Stomach smooth muscle (tissue), 2 donors: Measurements from ENCODE around the gene SELENOV.

Experiments used
- H3K27ac ChIP-seq: one replicate; pipeline ENCODE4 v1.7.0; 2013; ENCODE audit warnings: mild to moderate bottlenecking, low read length, inconsistent platforms
- H3K27me3 ChIP-seq, 2 donors: one replicate each; pipeline ENCODE4 v1.7.0; 2013; ENCODE audit warnings: low read length in 2 of 2; ENCODE audit not compliant: insufficient read depth in 2 of 2, control insufficient read depth in 1 of 2
- H3K36me3 ChIP-seq, 2 donors: one replicate each; pipeline ENCODE4 v1.7.0; 2013; ENCODE audit warnings: low read length in 2 of 2; ENCODE audit not compliant: control insufficient read depth in 2 of 2, insufficient read depth in 2 of 2
- H3K4me1 ChIP-seq: one replicate; pipeline ENCODE4 v1.7.0; 2013; ENCODE audit warnings: low read length; ENCODE audit not compliant: control insufficient read depth, insufficient read depth
- H3K4me3 ChIP-seq, 2 donors: one replicate each; pipeline ENCODE4 v1.7.0; 2013; ENCODE audit warnings: low read length in 2 of 2
- H3K9ac ChIP-seq, 2 donors: one replicate each; pipeline ENCODE4 v1.7.0; 2013; ENCODE audit warnings: low read length in 2 of 2, mild to moderate bottlenecking in 1 of 2
- H3K9me3 ChIP-seq, 2 donors: one replicate each; pipeline ENCODE4 v1.7.0; 2013; ENCODE audit warnings: low read length in 2 of 2; ENCODE audit not compliant: control insufficient read depth in 2 of 2
- donor health status: healthy.
- donor health status: Pancreatic carcinoma.

Gene SELENOV

GRCh38 chr19:39492788-39493187 is 22.2 kb upstream of the SELENOV start:
- peaks cover 7 to 12% of the 10 kb centered on the region in 2 donors for H3K27me3 ChIP-seq
- H3K27ac ChIP-seq = no peak overlapping the region
- H3K4me3 ChIP-seq = no peak overlapping the region
- peaks cover 23 to 27% of the 10 kb centered on the region in 2 donors for H3K36me3 ChIP-seq
- H3K4me1 ChIP-seq = peaks cover 2% of the 10 kb centered on the region
- H3K9me3 ChIP-seq = no peaks in the 10 kb centered on the region
- H3K9ac ChIP-seq = no peak overlapping the region

- Histone ChIP-seq H3K27ac (no peak overlapping the region), H3K9ac (no peak overlapping the region), H3K4me1 (peaks cover 14% of the 10 kb centered on the region), H3K9me3 (no peaks in the 10 kb centered on the region), H3K4me3 (no peak overlapping the region), H3K36me3 (peaks cover 6 to 11% of the 10 kb centered on the region in 2 donors), H3K27me3 (peaks cover 20 to 30% of the 10 kb centered on the region in 2 donors)
These were observed 20.3 kb upstream of the SELENOV start for GRCh38 chr19:39494661-39495060.

GRCh38 chr19:39496063-39496462 is 18.9 kb upstream of the SELENOV start:
- H3K36me3 ChIP-seq = peaks cover 0 to 3% of the 10 kb centered on the region in 2 donors
- H3K9me3 ChIP-seq = no peaks in the 10 kb centered on the region
- H3K4me1 ChIP-seq = peaks cover 14% of the 10 kb centered on the region
- H3K27me3 ChIP-seq = peaks cover 30 to 40% of the 10 kb centered on the region in 2 donors
- no peak overlapping the region for H3K27ac ChIP-seq
- H3K4me3 ChIP-seq = no peak overlapping the region
- no peak overlapping the region for H3K9ac ChIP-seq

GRCh38 chr19:39497701-39497995 is 17.3 kb upstream of the SELENOV start:
- H3K27me3 ChIP-seq = peaks cover 33 to 43% of the 10 kb centered on the region in 2 donors
- H3K4me3 ChIP-seq = peak overlapping the region in 1 of 2 donors; percentile 52
- H3K9ac ChIP-seq = no peak overlapping the region
- peaks cover 15% of the 10 kb centered on the region for H3K4me1 ChIP-seq
- no peaks in the 10 kb centered on the region for H3K36me3 ChIP-seq
- H3K27ac ChIP-seq = no peak overlapping the region
- no peaks in the 10 kb centered on the region for H3K9me3 ChIP-seq

GRCh38 chr19:39497996-39498797 is 16.7 kb upstream of the SELENOV start:
- Histone ChIP-seq H3K36me3 (no peaks in the 10 kb centered on the region), H3K4me3 (peak overlapping the region in 1 of 2 donors; percentile 52), H3K27me3 (peaks cover 36 to 47% of the 10 kb centered on the region in 2 donors), H3K9me3 (no peaks in the 10 kb centered on the region), H3K27ac (no peak overlapping the region), H3K4me1 (peaks cover 20% of the 10 kb centered on the region), H3K9ac (peak overlapping the region in 1 of 2 donors; percentile 47)

- Histone ChIP-seq H3K27ac (no peak within 1 kb of the TSS), H3K36me3 (no peaks in the 10 kb centered on the region), H3K27me3 (peaks cover 44 to 55% of the 10 kb centered on the region in 2 donors), H3K9ac (peak within 1 kb of the TSS in 1 of 2 donors; percentile 47), H3K9me3 (no peaks in the 10 kb centered on the region), H3K4me1 (peaks cover 20% of the 10 kb centered on the region), H3K4me3 (peak within 1 kb of the TSS in 1 of 2 donors; percentile 52)
These were observed 15.9 kb upstream of the SELENOV start, which contains the start of gene DLL3 for GRCh38 chr19:39498798-39499642. Gene DLL3, plus strand, starts transcription at chr19:39498947. Its CDS starts 28 bp downstream, at chr19:39498975.

- Histone ChIP-seq H3K9ac (no peak overlapping the region), H3K27ac (no peak overlapping the region), H3K9me3 (no peaks in the 10 kb centered on the region), H3K4me3 (no peak overlapping the region), H3K27me3 (peaks cover 53 to 64% of the 10 kb centered on the region in 2 donors), H3K36me3 (no peaks in the 10 kb centered on the region), H3K4me1 (peaks cover 20% of the 10 kb centered on the region)
These were observed 15.0 kb upstream of the SELENOV start for GRCh38 chr19:39499932-39500331.

- Histone ChIP-seq H3K27me3 (peaks cover 59 to 70% of the 10 kb centered on the region in 2 donors), H3K36me3 (no peaks in the 10 kb centered on the region)
These were observed 14.4 kb upstream of the SELENOV start for GRCh38 chr19:39500543-39500942.

GRCh38 chr19:39501340-39501739 is 13.6 kb upstream of the SELENOV start:
- no peak overlapping the region for H3K27ac ChIP-seq
- peaks cover 20% of the 10 kb centered on the region for H3K4me1 ChIP-seq
- H3K27me3 ChIP-seq = peaks cover 63 to 71% of the 10 kb centered on the region in 2 donors
- no peak overlapping the region for H3K4me3 ChIP-seq
- no peaks in the 10 kb centered on the region for H3K9me3 ChIP-seq
- H3K36me3 ChIP-seq = no peaks in the 10 kb centered on the region
- no peak overlapping the region for H3K9ac ChIP-seq

More at GRCh38 chr19:39500543-39500942, 14.4 kb upstream of the SELENOV start:
- Histone ChIP-seq H3K4me3 (no peak overlapping the region), H3K9ac (no peak overlapping the region), H3K4me1 (peaks cover 20% of the 10 kb centered on the region), H3K27ac (no peak overlapping the region), H3K9me3 (no peaks in the 10 kb centered on the region)

- no peak overlapping the region for H3K27ac ChIP-seq
- no peaks in the 10 kb centered on the region for H3K36me3 ChIP-seq
- no peak overlapping the region for H3K9ac ChIP-seq
- peaks cover 24% of the 10 kb centered on the region for H3K4me1 ChIP-seq
- peaks cover 65 to 76% of the 10 kb centered on the region in 2 donors for H3K27me3 ChIP-seq
- H3K4me3 ChIP-seq = peak overlapping the region in 1 of 2 donors; percentile 22
- H3K9me3 ChIP-seq = no peaks in the 10 kb centered on the region
These were observed 12.1 kb upstream of the SELENOV start for GRCh38 chr19:39502640-39503417.
